ENCODE measurements around the gene GXYLT2.

Gene GXYLT2

DNA sequence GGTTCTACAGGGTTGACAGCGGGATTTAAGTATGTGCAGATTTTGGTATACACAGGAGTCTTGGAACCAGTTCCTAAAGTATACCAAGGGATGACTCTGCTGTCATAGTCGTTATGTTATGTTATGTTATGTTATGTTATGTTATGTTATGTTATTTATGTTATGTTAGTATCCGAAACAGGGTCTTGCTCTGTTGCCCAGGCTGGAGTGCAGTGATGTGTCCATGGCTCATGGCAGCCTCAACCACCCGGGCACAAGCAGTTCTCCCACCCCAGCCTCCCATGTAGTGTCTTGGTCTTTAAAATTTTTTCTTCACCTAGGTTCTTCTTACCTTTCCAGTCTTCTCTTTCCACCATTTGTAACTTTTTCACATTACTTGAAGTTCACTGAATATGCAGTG, 130.5 kb downstream of the GXYLT2 start:
- no peak for ATAC-seq
- DNase-seq: no peak

DNA sequence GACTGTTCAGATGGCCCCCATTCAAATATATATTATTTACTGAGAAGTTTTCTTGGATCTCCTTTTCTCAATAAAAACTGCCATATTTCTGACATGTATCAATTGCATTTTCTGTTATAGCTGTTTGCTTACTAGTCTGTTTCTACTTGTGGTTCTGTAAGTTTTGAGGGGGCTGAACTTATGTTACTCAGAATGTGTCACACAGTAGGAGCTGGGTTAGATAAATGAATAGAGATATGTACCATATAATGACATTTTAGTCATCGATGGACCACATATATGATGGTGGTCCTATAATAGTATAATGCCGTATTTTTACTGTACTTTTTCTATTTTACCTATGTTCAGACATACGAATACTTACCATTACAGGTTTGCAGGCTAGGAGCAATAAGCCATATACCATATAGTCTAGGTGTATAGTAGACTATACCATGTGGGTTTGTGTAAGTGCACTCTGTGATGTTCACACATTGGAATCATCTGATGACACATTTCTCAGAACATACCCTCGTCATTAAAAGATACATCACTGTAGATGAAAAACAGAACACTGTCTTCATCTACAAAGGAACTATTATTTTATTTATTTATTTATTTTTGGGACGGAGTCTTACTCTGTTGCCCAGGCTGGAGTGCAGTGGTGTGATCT, 131.1 kb downstream of the GXYLT2 start:
- ATAC-seq (peak; percentile 85), DNase-seq (no peak)

DNA sequence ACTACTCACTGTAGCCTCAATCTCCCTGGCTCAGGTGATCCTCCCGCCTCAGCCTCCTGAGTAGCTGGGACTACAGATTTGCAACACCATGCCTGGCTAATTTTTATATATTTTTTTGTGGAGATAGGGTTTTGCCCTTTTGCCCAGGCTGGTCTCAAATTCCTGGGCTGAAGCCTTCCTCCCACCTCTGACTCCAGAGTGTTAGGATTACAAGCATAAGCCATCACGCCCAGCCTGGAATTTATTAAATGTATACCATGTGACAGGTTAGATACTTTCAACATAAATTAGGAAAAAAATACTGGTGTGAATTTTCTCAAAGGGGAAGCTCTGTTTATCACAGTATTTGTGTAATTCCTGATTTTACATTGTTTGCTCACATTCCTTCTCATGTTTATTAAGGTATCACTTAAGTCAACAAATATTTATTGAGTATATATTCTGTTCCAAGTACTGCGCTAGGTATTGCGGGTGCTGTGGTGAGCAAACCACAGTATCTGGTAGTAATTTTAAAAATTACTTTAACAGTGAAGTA, 133.5 kb downstream of the GXYLT2 start:
- no peak for ATAC-seq

DNA sequence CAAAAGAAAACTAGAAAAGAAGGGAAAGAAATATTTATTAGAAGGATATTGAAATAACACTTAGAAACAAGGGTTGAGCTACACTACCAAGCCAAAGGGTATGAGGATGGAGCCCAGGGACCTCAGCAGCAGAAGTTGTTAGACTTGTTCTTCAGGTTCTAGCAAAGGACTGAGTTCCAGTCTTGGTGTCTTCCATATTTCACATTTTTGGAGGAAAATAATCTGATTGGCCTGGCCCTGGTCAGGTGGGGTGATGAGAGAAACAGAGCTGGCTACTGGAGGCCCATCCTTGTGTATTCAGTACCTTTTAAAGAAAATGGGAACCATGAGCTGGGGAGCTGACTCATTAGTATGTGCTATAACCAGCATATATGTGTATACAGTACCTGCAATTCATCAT, 137.0 kb downstream of the GXYLT2 start:
- DNase-seq (no peak), ATAC-seq (no peak)

More for the DNA sequence above, 133.5 kb downstream of the GXYLT2 start:
- DNase-seq: no peak

DNA sequence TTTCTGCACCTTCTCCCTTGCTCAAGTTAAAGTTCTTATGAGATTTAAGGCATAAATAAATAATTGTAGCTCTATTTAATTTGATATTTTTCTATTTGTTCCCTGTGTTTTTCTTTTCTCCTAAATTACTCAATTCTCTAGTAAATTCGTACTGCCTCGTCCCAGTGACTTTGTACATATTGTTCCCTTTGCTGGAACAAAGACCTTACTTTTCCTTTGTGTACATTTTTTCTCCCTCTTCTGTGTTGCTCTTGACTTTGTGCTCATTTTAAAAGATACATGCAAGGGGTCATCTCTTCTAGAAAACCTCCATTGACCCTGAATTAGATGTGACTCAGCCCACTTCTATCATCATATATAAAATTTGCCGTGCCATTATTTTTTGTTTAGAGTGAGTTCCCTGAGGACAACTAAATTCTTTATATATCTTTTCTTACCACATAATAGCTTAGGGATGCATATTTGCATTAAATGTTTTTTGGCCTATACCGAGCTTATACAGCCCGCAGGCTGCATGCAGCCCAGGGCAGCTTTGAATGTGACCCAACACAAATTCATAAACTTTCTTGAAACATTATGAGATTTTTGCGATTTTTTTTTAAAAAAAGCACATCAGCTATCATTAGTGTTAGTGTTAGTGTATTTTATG, 138.4 kb downstream of the GXYLT2 start:
- no peak for DNase-seq
- no peak for ATAC-seq
